COLO668 (cell line): ENCODE measurements around the gene ATP10B.

Experiments
- DNase-seq: peaks from one replicate; lab custom pipeline; 2025; ENCODE audit not compliant: unreplicated experiment; lab: John Stamatoyannopoulos, UW

Gene ATP10B

GRCh38 chr5:160567031-160567705, 284.8 kb downstream of the ATP10B start:
- DNase-seq = no peak

- no peak for DNase-seq
These were observed 286.6 kb downstream of the ATP10B start for GRCh38 chr5:160565376-160565775.

DNA sequence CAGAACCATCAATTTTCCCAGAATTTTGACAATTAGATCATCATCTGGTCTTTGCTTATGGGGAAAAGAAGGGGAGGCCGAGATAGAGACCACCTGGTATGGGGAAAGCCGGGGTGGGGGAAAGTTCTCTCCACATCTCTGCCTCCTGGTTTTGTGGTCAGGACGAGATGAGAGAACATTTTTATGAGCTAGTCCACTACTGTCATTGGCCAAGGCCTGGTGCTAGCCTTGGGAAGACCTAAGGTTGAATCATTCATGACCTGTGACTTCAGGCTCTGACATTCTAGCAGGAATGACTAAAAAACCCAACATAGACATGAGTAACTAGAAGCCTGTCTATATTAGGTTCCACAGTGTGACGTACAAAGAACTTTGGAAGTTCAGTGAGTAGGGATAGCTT, 295.2 kb downstream of the ATP10B start:
- no peak for DNase-seq

GRCh38 chr5:160555971-160556631, 295.9 kb downstream of the ATP10B start:
- DNase-seq = no peak

DNA sequence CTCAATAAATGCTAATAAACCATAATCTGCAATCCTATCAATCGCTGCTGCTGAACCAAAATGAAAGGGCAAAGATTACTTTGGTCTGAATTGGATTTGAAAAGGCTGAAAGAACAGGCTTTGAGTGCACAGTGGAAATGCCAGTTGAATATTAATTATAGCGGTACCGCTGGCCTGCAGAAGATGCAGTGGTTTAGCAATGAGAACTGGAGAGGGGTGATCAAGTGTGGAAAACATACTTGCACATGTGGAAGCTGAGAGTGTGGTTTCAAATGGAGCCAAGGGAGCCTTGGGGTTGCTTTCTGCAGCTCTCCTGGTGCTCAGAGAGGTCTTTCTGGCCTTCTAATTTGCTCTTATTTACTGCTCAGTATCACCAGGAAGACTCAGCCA, 296.4 kb downstream of the ATP10B start:
- no peak for DNase-seq

DNA sequence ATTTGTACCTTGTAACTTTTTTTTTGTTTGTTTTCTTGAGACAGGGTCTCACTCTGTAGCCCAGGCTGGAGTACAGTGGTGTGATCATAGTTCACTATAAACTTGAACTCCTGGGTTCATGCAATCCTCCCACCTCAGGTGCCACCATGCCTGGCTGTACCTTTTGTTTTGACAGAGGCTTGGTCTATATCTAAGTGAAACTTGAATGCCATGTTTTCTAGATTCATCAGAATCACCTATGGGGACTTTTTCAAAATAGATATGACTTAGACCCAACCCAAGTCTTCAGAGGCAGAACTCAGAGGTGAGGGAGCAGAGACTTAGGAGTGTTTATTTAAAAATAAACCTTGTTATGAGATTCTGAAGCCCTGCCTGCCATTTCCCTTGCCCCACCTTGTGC, 301.9 kb downstream of the ATP10B start:
- DNase-seq = no peak

DNA sequence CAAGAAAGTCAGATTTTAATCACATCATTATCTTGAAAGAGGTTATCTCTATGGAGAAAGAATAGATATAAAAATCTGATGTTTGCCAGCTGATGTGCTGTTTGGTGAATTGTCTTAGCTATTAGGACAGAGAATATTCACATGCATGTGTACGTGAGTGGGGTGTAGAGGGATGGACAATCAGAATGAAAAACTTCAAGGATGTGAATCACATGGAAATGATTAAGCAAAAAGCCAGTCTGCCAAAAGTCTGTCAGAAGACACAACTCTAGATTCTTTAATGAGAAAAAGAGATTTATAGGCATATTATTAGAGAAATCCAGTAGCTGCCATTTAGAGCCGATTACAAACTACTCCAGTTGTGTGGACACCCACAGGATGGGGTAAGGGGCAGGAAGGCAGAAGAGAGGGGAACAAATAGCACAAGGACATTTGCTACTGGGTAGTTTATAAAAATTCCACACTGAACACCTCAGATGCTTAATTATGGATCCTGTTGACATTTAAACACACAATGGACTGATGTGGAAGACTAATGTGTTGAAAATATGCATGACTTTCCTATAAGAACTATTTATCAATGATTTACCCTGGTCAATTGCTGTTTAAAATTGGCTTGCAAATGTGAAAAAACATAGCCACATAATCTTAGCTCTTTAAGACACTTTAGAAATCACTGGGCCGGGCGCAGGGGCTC, 302.9 kb downstream of the ATP10B start:
- no peak for DNase-seq

- no peak for DNase-seq
These were observed 304.1 kb downstream of the ATP10B start for GRCh38 chr5:160547872-160548271.

DNA sequence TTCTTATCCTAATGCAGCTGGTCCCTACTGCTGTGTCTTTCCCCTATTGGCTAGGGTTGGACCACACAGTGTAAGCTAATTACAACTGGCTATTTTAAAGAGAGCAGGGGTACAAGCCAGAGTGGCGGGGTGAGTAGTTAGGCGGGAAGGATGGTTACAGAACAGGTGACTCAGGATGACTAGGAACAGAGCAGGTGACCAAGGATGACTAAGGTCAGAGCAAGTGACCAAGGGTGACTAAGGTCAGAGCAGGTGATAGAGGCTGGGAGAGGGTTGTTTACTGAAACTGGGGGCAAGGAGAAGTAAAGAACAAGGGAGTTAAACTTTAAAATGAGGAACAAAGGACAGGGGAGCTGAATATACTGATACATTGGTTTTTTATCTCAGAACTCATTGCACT, 304.9 kb downstream of the ATP10B start:
- DNase-seq = no peak

- DNase-seq = no peak
These were observed 306.2 kb downstream of the ATP10B start for GRCh38 chr5:160545832-160546231.

- no peak for DNase-seq
These were observed 308.6 kb downstream of the ATP10B start for GRCh38 chr5:160543395-160543794.

DNA sequence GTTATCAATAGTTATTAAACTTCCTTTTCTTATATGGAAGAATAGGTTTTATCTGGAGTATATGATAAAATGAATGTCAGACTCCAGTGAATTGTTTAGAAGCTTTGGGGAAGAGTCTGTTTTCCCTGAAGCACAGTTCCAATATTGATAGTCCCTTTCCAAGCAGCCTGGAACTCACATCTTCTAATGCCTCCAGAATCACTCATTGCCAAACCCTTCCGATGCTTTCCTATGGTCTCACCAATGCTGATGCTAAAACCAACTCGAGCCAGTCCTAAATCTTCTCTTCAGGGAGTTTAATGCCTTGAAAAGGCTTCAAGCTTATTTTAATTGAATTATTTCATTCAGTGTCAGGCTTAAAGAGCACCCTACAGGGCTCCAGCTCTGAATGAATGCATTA, 309.2 kb downstream of the ATP10B start:
- DNase-seq = no peak

GRCh38 chr5:160542281-160542680, 309.7 kb downstream of the ATP10B start:
- DNase-seq = no peak

DNA sequence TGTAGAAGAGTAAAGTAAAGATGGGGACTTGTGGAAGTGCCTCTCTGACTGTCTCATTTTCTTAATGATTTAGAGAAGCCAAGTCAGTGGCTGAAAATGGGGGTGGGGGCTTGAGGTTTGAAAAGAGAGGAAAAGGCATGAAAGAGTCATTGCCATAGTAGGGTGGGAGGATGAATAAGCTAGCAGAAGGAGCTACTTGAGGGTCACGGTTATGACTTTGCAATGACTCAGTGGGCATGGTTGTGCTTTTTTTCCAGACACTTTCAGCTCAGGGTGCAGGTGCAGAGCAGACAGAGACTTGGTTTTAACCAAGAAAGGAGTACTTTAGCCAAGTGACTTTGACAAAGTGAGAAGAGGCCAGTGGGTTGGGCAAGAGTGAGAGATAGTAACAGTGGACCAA, 312.6 kb downstream of the ATP10B start:
- DNase-seq = no peak

DNA sequence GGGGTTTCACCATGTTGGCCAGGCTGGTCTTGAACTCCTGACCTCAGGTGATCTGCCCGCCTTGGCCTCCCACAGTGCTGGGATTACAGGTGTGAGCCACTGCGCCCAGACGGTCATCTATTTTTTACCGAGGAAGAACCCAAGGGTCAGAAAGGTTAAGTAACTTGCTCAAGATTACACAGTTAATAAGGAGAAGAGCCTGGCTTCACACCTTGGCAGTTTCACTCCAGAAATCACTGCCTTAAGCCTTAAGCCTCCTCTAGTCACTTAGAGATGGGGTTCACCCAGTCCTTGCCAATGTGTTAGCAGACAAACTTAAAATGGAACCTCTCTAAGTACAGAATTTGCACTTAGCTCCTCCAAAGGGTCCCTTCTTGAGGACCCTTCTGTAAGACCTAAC, 314.1 kb downstream of the ATP10B start:
- DNase-seq = no peak

- no peak for DNase-seq
These were observed 314.9 kb downstream of the ATP10B start for GRCh38 chr5:160537116-160537515.

- no peak for DNase-seq
These were observed 317.1 kb downstream of the ATP10B start for GRCh38 chr5:160534914-160535313.

GRCh38 chr5:160534125-160534524, 317.9 kb downstream of the ATP10B start:
- DNase-seq = no peak

- no peak for DNase-seq
These were observed 326.3 kb downstream of the ATP10B start for GRCh38 chr5:160525471-160526261.

GRCh38 chr5:160524827-160525226, 327.2 kb downstream of the ATP10B start:
- no peak for DNase-seq

DNA sequence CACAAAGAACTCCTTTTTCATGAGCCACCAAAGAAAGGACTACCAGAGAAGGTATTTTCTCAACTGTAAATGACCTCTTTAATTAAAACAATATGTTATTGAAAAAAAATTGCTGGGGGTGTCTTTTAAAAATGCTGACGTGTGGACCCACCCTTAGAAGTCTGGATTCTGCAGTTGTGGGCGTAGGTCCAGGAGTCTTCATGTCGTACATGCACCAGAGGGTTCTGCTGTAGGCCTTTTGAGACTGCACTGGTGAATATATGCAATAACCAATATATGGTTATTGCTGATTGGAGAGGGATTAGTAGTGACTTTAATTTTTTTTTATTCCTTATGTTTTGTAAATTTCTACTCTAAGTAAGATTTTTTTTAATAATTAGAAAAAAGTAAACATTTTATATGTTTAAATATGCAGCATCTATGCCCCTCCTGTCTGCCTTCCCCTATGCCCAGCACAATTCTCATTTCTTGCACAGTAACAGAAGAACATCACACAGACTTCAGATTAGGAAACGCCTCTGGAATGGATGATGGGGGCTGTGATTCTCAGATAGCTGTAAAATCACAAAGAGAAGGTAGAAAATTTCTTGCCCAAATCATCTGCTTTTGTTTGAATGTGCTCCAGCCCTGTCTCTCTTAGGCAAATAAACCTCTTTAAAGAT, 328.4 kb downstream of the ATP10B start:
- DNase-seq = no peak
